Stimulated activated memory B cell treated with anti-CD40 and anti-IgM and Interleukin-4, amounts not matched to agents 10 μg/mL and 1 μg/mL and 100 μg/mL, for 72 hours (primary cell): ENCODE results near the gene FAM117A.

Experiments
- ATAC-seq: fragments of 150-1000 bp; cut with Tn5 transposase; 2 replicates; pipeline ENCODE4 v1.10.0; 2021
- H3K27ac Mint-ChIP-seq: one replicate; pipeline ENCODE4 v1.8.0; 2022; ENCODE audit warnings: mild to moderate bottlenecking, mixed read lengths
- H3K27me3 Mint-ChIP-seq: one replicate; pipeline ENCODE4 v1.8.0; 2022; ENCODE audit warnings: mixed read lengths
- H3K36me3 Mint-ChIP-seq: one replicate; pipeline ENCODE4 v1.8.0; 2022; ENCODE audit warnings: mixed read lengths
- H3K4me1 Mint-ChIP-seq: one replicate; pipeline ENCODE4 v1.8.0; 2022; ENCODE audit warnings: mixed read lengths
- H3K4me3 Mint-ChIP-seq: one replicate; pipeline ENCODE4 v1.8.0; 2022; ENCODE audit warnings: mild to moderate bottlenecking, moderate library complexity, mixed read lengths
- H3K9me3 Mint-ChIP-seq: one replicate; pipeline ENCODE4 v1.8.0; 2022; ENCODE audit warnings: mixed read lengths

The FAM117A gene

GRCh38 chr17:49667854-49668253 lies 96.1 kb downstream of the FAM117A start:
- Mint-ChIP-seq H3K36me3 (peaks cover 16% of the 10 kb centered on the region), H3K27me3 (no peaks in the 10 kb centered on the region), H3K27ac (no peak overlapping the region), H3K4me1 (peaks cover 46% of the 10 kb centered on the region), H3K4me3 (no peak overlapping the region), H3K9me3 (no peaks in the 10 kb centered on the region)
- no peak for ATAC-seq

- Mint-ChIP-seq H3K4me3 (no peak overlapping the region), H3K27me3 (no peaks in the 10 kb centered on the region), H3K9me3 (no peaks in the 10 kb centered on the region), H3K27ac (no peak overlapping the region), H3K36me3 (peaks cover 29% of the 10 kb centered on the region), H3K4me1 (peaks cover 60% of the 10 kb centered on the region)
- no peak for ATAC-seq
Measured at GRCh38 chr17:49664706-49665211, 99.2 kb downstream of the FAM117A start.
